ENCODE measurements around the gene FOXE3.
"Not testable (repeated sequence)": the region's sequence is repeated elsewhere in the genome, so short reads cannot be mapped to it uniquely, and the experiment has no call there.

The FOXE3 gene

DNA sequence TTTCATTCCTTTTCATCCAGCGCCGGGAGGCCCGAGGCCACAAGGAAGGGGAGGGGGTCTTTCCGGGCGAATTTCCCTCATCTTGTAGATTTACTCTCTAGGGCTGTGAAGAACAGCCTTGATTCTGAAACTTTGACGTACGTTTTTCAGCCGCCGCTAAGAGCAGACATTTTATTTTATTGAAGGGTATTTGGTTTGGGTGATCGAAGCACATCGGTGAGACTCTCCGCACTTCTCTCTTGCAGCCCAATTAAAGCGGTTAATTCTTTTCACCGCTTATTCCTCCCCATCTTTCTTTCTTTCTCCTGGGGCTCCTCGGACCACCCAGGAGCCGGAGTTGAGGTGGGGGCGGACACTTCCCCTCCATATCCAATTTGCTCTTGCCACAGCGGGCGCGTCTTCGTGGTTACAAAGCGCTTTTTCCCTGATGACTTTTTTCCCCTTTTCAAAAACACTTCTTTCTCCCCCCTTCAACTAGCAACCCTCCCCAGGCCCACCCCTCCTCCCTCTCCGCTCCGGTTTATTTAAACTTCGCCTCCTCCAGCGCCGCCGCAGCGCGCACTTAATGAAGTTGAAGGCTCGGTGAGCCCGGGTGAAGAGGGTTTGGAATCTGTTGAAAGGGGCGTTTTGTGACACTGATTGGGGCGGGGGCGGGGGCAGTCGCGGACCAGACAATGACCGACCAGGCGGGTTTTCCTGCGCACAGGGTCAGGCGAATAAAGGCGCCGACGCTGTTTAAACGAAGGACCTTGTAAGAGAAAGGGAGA is 27.6 kb downstream of the FOXE3 start:
- Mint-ChIP-seq H3K36me3 (ENCODE audit: low read depth) (peaks cover 2% of the 10 kb centered on the region), H3K27ac (no peak overlapping the region), H3K9me3 (no peaks in the 10 kb centered on the region), H3K4me1 (peaks cover 20% of the 10 kb centered on the region), H3K27me3 (peaks cover 10% of the 10 kb centered on the region), H3K4me3 (peak overlapping the region; percentile 55)
- DNase-seq (no peak), ATAC-seq (no peak)

GRCh38 chr1:47444297-47444561 is 28.1 kb downstream of the FOXE3 start:
- no peaks in the 10 kb centered on the region for H3K9me3 Mint-ChIP-seq
- peaks cover 2% of the 10 kb centered on the region for H3K36me3 Mint-ChIP-seq (ENCODE audit: low read depth)
- peaks cover 15% of the 10 kb centered on the region for H3K27me3 Mint-ChIP-seq
- ATAC-seq (no peak), DNase-seq (no peak)
- peaks cover 20% of the 10 kb centered on the region for H3K4me1 Mint-ChIP-seq
- H3K4me3 Mint-ChIP-seq = peak overlapping the region; percentile 55
- peak overlapping the region; percentile 12 for H3K27ac Mint-ChIP-seq

GRCh38 chr1:47444562-47445465 is 28.7 kb downstream of the FOXE3 start:
- Mint-ChIP-seq H3K27ac (peak overlapping the region; percentile 43), H3K9me3 (no peaks in the 10 kb centered on the region), H3K27me3 (peaks cover 21% of the 10 kb centered on the region), H3K4me3 (peak overlapping the region; percentile 55), H3K36me3 (ENCODE audit: low read depth) (peaks cover 2% of the 10 kb centered on the region), H3K4me1 (peaks cover 20% of the 10 kb centered on the region)
- ATAC-seq (peak; percentile 73), DNase-seq (peak; percentile 51)

DNA sequence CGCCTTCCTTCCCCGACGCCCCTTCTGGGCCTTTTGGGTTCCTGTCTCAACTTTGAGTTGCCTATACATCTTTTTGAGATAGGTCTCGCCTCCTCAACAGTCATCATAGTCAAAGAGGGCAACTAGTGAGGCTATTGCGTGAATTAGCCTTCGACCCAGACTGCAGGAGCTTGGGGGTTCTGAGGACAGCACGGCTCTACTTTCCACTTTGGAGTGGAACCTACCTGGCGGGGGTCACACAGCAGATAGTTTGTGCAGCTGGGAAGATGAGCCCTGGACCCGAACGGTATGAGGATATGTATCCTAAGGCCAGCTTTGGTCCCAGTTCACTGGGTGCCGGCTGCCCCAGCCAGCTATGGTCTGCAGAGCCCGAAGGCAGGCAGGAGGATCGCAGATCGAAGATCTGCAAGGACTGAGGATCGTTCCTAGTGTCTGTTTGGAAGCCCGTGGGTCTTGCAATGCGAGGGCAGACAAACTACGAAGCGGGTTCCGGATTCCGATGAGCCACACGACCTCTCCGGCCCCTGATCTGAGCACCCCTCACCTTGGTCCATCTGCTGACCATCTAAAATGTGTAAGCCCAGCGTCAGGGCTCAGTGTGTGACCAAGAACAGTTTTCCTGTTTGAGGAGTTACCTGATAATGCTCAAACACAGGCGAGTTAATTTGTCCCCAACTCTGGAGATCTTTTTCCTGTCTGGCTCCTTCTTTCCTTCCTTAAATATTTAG is 29.9 kb downstream of the FOXE3 start:
- no peak overlapping the region for H3K27ac Mint-ChIP-seq
- ATAC-seq (no peak), DNase-seq (no peak)
- H3K4me3 Mint-ChIP-seq = no peak overlapping the region
- H3K4me1 Mint-ChIP-seq = peaks cover 20% of the 10 kb centered on the region
- no peaks in the 10 kb centered on the region for H3K9me3 Mint-ChIP-seq
- H3K27me3 Mint-ChIP-seq = peaks cover 32% of the 10 kb centered on the region
- H3K36me3 Mint-ChIP-seq (ENCODE audit: low read depth) = peaks cover 2% of the 10 kb centered on the region

DNA sequence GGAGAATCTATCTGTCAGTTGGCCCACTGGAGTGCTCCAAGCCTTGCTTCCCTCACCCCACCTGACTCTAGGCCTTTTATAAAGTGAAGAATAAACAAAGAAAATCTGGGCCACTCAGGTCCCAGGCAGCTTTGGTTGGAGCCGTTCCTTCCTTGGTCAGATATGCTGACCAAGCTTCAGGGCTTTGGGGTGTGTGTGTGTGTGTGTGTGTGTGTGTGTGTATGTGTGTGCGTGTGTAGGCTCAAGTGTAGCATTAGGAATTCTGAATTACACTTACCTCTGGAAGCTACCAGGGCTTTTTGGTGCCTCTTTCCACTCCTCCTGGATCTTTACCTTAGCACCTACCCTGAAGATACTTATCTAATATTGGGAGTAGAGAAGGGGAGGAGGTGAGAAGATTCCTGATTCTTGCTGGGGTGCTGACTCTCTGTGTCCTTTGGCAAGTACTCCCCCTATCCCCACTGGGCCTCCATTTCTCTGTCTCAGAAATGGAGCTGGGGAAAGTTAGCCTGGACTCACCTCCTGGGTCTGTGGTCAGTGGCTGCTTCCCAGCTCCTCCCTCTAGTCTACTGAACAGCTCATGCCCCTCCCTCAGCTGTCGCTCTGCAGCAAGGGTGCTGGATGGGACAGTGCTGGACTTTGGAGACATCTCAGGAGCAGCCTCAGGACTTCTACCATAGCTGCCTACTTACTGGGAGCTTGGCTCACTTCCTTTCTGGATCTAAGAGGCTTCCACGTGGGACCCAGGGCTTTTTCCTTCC is 32.6 kb downstream of the FOXE3 start:
- Mint-ChIP-seq H3K4me3 (no peak overlapping the region), H3K36me3 (ENCODE audit: low read depth) (peaks cover 2% of the 10 kb centered on the region), H3K27me3 (peaks cover 56% of the 10 kb centered on the region), H3K27ac (no peak overlapping the region), H3K4me1 (peaks cover 19% of the 10 kb centered on the region), H3K9me3 (no peaks in the 10 kb centered on the region)
- DNase-seq (no peak), ATAC-seq (no peak)

- ATAC-seq = no peak
- peaks cover 7% of the 10 kb centered on the region for H3K4me1 Mint-ChIP-seq
These were observed 33.9 kb downstream of the FOXE3 start for GRCh38 chr1:47449822-47450552.

DNA sequence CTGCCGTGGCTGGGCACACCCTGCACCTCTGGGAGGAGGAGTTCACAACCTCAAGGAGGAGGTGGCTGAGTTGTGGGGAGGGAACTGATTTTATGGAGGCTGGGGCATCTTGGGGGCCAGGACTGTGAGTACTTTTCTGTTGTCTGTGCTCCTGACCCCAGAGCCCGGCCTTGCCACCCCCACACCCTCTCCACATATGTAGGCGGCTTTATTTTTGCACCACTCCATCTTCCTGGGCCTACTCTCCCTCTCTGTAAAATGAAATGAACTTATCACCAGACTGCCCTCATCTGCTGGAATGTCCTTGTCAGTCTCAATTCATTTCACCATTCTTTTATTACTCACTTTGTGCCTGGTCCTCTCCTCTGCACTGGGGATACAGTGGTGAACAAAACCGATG is 34.5 kb downstream of the FOXE3 start:
- Mint-ChIP-seq H3K4me1 (peaks cover 2% of the 10 kb centered on the region), H3K36me3 (ENCODE audit: low read depth) (no peaks in the 10 kb centered on the region), H3K4me3 (no peak overlapping the region), H3K9me3 (no peaks in the 10 kb centered on the region), H3K27ac (no peak overlapping the region), H3K27me3 (peaks cover 69% of the 10 kb centered on the region)
- ATAC-seq (no peak), DNase-seq (no peak)

More at GRCh38 chr1:47449822-47450552, 33.9 kb downstream of the FOXE3 start:
- Mint-ChIP-seq H3K27ac (no peak overlapping the region), H3K36me3 (ENCODE audit: low read depth) (no peaks in the 10 kb centered on the region), H3K27me3 (peaks cover 65% of the 10 kb centered on the region), H3K9me3 (no peaks in the 10 kb centered on the region), H3K4me3 (no peak overlapping the region)
- DNase-seq = peak; percentile 26

DNA sequence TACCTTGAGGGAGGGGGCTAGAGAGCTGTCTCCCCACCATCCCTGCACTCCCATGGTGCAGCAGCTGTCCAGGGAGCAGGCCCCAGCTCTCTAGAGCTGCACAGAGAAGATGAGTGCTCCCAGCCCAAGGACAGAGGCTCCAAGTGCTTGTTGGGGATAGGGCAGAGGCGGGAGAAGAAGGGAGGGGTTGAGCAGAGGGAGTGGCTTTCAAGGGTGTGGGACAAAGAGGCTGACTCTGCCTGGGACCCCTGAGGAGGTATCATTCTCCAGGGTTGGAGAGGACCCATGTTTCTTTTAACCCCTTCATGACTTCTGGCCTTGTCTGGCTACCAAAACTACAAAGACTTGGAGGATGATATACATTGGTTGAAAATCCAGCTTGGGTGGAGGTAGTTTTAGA is 36.3 kb downstream of the FOXE3 start:
- H3K9me3 Mint-ChIP-seq = no peaks in the 10 kb centered on the region
- H3K4me3 Mint-ChIP-seq = no peak overlapping the region
- ATAC-seq = no peak
- H3K4me1 Mint-ChIP-seq = no peaks in the 10 kb centered on the region
- H3K27ac Mint-ChIP-seq = no peak overlapping the region
- no peaks in the 10 kb centered on the region for H3K36me3 Mint-ChIP-seq (ENCODE audit: low read depth)
- no peak for DNase-seq
- peaks cover 79% of the 10 kb centered on the region for H3K27me3 Mint-ChIP-seq

DNA sequence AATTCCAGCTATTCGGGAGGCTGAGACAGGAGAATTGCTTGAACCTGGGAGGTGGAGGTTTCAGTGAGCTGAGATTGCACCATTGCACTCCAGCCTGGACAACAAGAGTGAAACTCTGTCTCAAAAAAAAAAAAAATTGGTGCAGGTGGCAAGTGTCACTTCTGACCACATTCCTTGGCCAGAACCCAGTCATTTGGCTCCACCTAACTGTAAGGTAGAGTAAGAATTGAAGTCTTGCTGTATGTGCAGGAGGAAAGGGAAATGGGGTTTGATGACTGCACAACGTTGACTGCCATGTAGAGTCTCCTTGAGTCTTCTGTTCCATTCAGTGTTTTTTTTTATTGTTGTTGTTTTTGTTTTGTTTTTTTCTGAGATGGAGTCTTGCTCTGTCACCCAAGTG is 37.8 kb downstream of the FOXE3 start:
- not testable (repeated sequence) for H3K27ac Mint-ChIP-seq; H3K9me3 Mint-ChIP-seq; DNase-seq; H3K36me3 Mint-ChIP-seq (ENCODE audit: low read depth); H3K4me1 Mint-ChIP-seq; ATAC-seq; H3K4me3 Mint-ChIP-seq
- peaks cover 80% of the 10 kb centered on the region for H3K27me3 Mint-ChIP-seq

DNA sequence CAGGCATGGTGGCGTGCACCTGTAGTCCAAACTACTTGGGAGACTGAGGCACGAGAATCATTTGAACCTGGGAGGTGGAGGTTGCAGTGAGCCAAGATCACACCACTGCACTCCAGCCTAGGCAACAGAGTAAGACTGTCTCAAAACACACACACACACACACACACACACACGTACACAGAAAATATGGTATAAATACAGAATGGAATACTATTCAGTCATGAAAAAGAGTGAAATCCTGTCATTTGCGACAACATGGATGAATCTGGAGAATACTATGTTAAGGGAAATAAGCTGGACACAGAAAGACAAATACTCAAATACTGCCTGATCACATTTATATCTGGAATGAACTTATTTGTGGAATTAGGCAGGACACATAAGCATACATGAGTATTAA is 40.2 kb downstream of the FOXE3 start:
- Mint-ChIP-seq H3K9me3 (no peaks in the 10 kb centered on the region), H3K4me1 (no peaks in the 10 kb centered on the region), H3K27ac (no peak overlapping the region), H3K36me3 (ENCODE audit: low read depth) (no peaks in the 10 kb centered on the region), H3K4me3 (no peak overlapping the region), H3K27me3 (peaks cover 73% of the 10 kb centered on the region)
- no peak for DNase-seq
- no peak for ATAC-seq

DNA sequence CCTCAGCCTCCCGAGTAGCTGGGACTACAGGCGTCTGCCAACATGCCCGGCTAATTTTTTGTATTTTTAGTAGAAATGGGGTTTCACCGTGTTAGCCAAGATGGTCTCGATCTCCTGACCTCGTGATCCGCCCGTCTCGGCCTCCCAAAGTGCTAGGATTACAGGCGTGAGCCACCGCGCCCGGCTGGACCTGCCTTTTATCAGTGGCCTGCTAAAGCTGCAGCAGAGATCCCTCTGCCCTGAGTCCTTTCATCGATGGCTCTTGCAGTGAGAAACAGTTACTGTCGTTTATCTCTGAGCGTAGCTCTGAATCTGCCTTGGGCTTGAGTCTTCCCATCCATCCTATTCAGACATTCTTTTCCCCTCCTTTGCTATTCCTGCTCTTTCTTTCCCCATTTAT is 41.5 kb downstream of the FOXE3 start:
- H3K4me1 Mint-ChIP-seq; H3K9me3 Mint-ChIP-seq; H3K36me3 Mint-ChIP-seq (ENCODE audit: low read depth); DNase-seq; ATAC-seq; H3K4me3 Mint-ChIP-seq; H3K27ac Mint-ChIP-seq: not testable (repeated sequence)
- H3K27me3 Mint-ChIP-seq = peaks cover 69% of the 10 kb centered on the region

DNA sequence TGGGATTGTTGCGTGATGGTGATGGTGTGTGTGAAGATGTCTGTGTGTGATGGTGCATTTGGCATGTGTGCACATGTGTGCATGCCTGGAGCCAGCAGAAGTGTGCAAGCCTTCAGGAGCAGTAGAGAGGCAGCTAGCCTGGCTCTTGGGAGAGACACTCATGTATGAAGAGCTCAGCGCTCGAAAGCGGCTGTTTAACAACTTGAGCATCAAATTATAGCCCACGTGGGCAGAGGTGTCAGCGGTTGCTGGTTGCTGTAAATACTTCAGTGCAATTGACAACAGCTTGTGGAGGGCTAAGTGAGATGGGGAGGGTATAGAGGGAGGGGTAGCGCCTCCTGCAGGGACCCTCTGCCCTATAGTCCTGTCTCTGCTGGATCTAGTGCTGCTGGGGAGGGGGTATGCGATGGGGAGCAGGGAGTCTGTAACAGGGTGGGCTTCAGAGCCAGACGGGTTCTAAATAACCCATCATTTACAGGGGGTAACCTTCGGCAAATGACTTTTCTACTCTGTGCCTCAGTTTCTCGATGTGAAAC is 43.2 kb downstream of the FOXE3 start:
- Mint-ChIP-seq H3K27me3 (peaks cover 68% of the 10 kb centered on the region), H3K27ac (no peak overlapping the region), H3K4me3 (no peak overlapping the region), H3K4me1 (no peaks in the 10 kb centered on the region), H3K9me3 (no peaks in the 10 kb centered on the region), H3K36me3 (ENCODE audit: low read depth) (no peaks in the 10 kb centered on the region)
- ATAC-seq (no peak), DNase-seq (no peak)

DNA sequence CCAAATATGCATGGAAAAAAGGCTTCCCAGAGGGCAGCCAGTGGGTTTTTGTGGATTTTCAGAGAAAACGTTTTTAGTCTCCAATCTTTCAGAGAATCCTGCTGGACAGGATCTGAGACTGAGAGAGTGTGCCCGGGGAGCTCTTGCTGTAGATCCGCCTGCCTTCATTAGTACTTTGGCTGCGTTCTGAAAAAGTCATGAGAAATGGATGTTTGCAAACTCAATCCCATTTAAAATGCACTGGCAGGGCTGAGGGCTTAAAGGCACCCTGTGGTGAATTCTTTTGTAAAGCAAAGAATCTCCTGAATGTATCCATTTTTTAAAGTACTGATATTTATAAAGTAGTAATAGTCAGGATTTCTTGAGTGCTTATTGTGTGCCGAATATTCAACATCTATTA is 44.0 kb downstream of the FOXE3 start:
- Mint-ChIP-seq H3K27me3 (peaks cover 65% of the 10 kb centered on the region), H3K27ac (no peak overlapping the region), H3K36me3 (ENCODE audit: low read depth) (no peaks in the 10 kb centered on the region), H3K4me3 (no peak overlapping the region), H3K4me1 (no peaks in the 10 kb centered on the region), H3K9me3 (no peaks in the 10 kb centered on the region)
- DNase-seq = no peak
- ATAC-seq = no peak
